GM19023 (cell line): ENCODE results near the gene SLC29A1.

Source experiments
- ATAC-seq: cut with Tn5 transposase; IDR thresholded peaks from one replicate; pipeline ENCODE4 v1.9.1; 2021; ENCODE audit warnings: mild to moderate bottlenecking, moderate library complexity; ENCODE audit not compliant: unreplicated experiment

The SLC29A1 gene

DNA sequence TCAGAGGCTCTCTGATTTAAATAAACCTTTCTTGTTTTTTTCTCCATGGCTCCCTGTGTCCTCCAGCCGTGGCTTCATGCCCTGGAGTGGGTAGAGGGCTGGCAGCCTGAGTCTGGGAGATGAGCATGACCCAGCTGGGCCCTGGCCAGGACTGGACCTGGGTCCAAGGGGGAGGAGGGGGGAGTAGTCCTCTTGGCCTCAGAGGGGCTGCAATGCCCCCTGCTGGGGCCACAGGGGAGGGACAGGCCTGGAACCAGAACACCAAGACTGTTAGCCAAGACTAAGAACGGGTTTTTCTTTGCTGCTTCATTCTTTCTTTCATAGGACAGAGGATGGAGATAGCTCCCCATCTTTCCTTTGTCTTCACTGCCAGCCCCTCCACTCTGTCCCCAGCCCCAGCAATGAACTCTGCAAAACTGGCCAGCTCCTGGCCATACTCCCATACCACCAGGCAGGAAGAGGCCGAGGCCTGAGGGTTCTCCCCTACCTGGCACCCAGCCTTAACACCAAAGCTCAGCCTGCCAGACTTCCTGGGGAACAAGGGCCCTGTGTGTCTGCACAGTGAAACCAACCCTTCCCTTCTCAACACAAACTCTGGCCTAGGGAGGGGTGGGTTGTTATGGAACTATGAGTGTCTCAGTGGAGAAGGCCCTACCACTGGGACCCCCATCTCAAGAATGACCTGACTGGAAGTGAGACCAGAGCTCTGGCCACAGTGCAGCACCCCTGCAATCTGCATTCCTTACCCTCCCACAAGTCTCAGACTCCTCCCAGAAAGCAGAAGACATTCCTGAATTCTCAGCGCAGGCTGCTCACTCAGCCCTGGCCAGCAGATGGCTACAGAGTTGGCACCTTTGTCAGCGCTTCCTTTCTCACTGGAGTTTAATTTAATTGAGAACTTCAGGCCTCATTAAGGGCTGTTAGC is 11.0 kb downstream of the SLC29A1 start:
- ATAC-seq = no peak

DNA sequence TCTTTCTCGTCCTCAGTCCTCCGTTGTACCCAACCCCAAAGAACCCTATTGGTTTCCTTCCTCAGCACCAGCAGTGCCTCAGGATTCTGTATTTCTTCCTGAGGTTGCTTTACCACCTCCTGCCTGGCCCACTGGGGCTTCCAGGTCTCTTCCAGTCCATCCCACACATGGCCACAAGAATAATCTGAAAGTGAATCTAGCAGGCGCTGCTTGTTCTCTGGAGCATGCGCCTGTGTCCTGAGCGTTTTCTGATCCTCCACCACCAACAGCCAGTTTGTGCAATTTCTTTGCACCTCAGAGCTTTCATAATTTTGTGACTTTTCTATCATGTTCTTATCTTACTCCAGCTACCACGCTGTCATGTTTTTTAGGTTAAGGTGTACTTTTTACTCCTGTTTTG is 11.9 kb downstream of the SLC29A1 start:
- ATAC-seq = no peak

DNA sequence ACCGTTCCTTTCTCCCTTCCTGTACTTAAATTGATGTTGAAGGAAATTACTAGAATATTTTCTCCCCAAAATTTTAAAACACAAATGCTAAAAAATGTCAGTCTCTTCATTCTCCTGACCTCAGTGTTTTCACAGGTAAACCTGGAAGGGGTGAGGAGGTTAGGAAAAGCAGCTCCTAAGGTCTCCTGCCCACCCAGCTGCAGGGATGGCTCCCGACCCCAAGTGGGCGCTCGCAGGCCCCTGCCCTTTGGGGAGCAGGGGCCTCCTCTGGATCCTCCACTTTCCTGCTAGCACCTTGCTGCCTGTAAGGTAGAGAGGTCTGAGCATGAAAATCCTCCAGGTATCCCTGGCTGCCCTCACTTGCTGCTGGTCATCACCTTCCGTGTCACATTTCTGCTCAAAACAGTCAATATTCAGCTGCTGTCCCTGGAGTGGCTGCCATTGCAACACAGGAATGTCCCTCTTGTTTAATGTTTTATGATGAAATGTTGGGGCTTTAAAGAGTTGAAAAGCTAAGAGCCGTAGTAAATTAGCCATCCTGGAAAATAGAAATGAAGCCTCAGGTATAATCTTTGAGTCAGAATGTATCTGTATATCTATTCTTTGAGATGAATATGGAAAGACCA is 12.6 kb downstream of the SLC29A1 start:
- no peak for ATAC-seq

DNA sequence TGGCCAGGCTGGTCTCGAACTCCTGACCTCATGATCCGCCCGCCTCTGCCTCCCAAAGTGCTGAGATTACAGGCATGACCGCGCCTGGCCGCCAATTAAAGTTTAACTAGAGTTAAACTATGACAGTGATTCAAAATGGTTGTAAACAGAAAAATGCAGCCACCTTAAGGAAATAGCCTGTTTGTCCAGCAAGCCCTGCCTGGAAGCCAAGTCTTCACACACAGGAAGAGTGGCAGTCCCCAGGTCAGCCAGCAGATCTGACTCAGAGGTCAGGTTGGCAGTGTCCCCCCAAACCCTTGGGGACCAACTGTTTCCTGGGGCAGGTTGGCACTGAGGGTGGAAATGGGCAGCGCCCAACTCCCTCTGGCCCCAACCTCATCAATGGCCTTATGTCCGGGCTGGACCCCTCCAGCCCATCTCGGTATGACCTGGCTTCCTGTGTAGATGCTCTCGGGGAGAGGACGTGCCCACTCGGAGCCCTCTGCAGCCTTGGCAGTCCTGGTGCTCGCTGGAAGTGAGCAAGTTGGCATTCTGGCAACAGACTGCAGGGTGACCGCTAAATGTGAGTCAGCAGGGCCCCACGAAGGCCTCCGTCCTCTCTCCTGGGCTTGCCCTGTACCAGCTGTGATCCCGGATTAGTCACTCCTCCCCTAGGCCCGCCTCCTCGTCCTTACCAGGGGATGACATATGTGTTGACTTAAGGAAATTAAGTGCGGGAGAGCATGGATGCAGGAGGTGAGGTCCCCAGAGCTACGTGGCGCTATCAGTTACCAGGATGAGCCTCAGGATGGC is 13.8 kb downstream of the SLC29A1 start:
- peak; percentile 72 for ATAC-seq

DNA sequence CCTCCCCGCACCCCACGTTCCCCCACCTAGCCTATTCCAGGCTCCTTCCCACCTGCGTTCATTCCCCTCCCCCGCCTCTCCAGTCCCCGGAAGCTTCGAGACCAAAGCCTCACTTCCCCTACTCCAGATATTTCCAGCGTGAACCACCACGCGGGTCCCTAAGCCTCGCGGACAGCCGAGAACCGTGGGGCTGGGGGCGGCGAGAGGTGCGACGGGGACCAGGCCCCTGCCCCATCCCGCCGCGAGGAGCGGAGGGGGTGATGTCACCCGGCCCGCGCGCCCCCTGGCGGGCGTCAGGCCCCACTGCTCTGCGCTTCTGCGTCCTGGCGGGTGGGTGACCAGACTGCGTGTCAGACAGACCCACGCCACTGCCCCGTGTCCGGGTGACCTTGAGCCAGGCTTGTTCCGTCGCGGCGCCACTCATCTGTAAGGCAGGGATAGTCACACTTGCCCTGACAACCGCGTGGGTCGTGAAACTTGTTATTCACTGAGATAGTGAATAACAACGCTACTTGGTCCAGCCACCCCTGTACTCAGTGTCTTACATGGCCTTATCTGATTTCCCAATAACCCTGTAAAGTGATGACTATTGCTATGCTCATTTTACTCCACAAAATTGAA is 14.5 kb downstream of the SLC29A1 start:
- ATAC-seq = peak; percentile 81

DNA sequence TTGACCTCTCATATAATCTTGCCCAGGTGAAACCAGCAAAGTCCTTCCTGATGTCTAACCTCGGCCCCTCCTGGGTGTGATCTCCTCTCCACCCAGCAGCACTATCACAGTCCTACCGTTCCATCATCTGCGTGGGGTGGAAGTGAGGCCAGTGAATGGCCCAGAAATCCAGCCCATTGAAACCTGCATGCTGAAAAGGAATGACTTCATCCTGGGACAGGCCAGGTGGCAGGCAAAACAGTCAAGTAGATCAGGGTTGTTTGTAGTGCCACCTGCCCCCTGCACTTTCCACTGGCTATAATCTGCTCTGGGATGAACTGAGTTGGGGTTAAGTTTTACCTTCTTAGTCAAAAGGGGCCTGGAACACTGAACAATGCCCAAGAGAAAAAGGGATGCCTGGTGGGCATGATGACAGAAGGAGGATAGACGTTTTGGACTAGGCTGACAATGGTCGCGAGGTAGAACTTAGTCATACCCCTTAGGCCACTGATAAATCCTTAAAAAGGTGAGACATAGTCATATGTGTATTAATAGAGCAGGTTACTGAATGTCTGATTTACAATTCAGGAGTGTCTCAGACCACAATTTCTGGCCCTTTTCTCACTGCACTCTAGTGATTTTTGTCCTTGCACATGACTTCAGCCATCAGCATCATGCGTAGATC is 15.4 kb downstream of the SLC29A1 start:
- no peak for ATAC-seq

DNA sequence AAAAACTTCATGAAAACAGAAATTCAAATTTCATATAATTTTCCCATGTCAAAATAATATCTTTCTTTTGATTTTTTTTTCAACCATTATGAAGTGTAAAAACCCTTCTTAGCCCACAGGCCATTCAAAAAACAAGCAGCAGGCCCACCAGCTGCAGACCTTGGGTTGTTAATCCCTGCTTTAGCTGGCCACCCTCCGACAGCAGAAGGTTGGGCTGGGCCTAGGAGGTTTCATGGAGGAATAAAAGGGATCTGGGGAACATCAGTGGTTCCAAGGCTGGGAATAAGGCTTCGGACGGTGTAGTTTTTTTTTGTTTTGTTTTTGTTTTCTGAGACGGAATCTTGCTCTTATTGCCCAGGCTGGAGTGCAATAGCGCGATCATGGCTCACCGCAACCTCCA is 19.9 kb downstream of the SLC29A1 start:
- no peak for ATAC-seq

DNA sequence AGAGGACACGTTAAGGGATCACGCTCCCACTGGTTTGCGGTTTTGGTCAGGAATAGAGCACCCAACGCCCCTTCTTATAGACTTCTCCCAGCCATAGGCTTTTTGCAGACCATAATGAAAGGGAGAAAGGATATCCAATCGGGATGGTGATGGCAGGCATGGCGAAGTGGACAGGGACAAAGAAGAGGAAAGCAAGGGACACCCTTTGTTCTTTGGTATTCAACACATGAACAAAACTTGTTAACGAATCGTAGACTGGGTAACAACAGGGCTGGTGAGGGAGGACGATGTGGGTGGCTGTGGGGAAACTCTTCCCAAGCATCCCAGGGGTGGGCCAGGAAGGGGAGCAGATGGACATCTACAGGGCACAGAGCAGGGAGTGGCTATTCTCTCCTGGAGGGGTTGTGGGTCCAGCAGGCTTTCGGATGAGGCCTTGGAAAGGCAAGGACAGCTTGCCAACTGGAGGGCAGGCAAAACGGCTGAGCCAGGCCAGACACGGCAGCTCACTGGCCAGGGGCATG is 22.1 kb downstream of the SLC29A1 start:
- no peak for ATAC-seq

DNA sequence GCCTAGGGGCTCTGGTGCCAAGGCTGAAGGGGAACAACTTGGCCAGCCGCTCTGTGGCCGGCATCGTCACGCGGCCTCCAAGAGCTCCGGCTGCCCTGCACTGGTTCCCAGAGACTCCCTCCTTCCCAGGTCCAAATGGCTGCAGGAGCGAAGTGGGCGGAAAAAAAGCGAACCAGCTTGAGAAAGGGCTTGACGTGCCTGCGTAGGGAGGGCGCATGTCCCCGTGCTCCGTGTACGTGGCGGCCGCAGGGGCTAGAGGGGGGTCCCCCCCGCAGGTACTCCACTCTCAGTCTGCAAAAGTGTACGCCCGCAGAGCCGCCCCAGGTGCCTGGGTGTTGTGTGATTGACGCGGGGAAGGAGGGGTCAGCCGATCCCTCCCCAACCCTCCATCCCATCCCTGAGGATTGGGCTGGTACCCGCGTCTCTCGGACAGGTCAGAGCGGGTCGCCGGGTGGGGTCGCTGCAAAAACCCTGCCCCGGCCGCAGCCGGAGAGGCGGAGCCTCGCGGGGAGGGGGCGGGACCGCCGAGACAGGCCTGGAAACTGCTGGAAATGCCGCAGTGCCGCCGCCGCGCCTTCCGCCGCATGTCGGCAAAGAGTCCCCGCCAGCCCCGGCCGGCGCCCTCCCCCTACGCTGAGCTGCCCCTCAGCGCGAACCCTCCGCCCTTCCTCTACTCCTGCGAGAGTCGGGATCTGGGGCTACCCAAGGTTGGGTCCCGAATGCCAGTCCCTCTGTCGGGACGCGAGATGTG is 22.7 kb downstream of the SLC29A1 start:
- peak; percentile 43 for ATAC-seq

DNA sequence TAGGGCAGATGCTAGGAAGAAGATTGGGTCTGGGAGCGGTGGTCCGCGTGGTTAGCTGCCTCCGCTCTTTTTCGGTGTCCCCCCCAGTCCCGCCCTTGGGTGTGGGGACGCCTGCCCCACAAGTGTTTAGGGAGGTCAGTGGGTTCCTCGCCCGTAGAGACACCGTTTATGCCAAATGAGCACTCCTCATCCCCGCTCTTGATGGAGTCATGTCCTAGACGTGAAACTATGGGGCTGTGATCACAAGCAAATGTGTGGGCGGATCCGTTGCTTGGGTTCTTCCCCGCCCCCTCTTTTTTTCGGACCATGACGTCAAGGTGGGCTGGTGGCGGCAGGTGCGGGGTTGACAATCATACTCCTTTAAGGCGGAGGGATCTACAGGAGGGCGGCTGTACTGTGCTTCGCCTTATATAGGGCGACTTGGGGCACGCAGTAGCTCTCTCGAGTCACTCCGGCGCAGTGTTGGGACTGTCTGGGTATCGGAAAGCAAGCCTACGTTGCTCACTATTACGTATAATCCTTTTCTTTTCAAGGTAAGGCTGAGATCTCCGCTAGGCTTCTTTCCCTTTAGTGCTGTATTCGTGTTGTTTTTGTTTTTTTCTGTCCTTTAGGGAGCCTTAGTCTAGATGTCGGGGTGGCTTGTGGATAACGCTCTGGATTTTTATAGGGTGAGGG is 23.4 kb downstream of the SLC29A1 start, which contains the start of gene HSP90AB1:
Gene HSP90AB1 (plus strand): TSS at position 439 of the 675 bp plus-strand sequence. CDS start 1,529 bp downstream, outside the sequence.
- ATAC-seq = peak; percentile 55

DNA sequence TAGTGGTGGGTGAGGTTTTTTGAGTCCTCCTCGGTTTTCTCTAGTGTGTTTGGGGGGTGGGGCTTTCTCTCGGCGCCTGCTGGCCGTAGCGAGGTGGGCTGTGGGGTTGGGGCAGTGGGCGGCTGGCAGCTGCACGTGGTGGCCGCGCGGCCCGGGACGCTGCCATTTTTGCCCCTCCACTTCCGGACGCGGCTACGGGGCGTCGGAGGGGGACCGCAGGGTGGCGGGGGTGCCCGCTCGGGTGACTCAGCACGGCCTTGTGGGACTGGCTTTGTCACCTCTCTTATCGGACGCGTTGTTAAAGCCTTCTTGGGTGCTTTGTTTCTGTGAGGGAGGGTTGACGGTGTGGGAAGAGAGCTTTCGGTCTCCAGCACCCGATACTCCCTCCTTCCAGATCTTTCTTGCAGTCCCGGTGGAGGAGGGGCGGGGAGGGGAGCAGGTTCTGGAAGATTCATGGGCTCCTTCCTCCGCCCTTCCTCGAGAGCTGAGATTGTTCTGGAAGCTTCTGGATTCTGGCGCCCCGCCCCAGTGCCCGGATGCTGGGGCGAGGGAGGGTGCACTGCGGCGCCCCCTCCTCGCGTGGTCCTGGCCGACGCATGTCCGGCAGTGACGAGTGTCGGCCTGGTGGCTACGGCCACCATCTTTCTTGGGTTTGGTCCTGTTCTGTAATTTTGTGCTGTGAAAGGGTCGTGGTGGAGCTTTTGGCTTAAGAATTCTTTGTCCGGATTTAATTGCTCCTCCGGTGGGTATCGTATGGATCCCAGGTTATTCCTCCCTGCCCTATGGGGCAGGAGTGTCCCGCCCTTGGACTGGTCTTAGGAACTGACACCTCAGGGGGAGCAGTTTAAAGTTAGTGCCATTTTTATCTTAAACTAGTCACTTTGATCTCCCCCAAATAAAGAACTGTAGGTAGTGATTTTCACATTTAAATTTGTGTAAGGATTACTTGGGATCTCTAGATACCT is 24.2 kb downstream of the SLC29A1 start:
- peak; percentile 37 for ATAC-seq

DNA sequence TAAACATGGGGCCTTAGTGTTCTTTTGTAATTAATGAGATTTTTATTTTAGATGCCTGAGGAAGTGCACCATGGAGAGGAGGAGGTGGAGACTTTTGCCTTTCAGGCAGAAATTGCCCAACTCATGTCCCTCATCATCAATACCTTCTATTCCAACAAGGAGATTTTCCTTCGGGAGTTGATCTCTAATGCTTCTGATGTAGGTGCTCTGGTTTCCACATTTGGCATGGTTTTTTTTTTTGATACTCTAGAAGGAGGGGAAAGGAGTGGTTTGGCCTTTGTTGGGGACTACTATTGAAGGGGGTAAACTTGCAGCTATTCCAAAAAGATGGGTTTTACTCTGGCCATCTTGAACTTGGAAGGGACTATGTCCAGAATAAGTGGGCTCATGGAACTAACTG is 25.2 kb downstream of the SLC29A1 start:
- ATAC-seq = no peak

DNA sequence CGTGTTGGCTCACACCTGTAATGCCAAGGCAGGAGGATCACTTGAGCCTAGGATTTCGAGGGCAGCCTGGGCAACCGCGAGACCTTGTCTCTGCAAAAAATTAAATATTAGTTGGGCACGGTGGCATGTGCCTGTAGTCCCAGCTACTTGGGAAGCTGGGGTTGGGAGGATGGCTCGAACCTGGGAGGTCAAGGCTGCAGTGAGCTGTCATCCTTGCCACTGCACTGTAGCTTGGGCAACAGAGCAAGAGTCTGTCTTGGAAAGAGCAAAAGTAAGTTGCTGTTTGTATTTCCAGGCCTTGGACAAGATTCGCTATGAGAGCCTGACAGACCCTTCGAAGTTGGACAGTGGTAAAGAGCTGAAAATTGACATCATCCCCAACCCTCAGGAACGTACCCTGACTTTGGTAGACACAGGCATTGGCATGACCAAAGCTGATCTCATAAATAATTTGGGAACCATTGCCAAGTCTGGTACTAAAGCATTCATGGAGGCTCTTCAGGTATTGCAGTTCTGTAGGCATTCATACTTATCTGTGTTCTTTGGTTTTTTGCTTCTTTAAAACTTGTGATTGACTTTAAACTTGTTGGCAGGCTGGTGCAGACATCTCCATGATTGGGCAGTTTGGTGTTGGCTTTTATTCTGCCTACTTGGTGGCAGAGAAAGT is 25.8 kb downstream of the SLC29A1 start:
- ATAC-seq = no peak

DNA sequence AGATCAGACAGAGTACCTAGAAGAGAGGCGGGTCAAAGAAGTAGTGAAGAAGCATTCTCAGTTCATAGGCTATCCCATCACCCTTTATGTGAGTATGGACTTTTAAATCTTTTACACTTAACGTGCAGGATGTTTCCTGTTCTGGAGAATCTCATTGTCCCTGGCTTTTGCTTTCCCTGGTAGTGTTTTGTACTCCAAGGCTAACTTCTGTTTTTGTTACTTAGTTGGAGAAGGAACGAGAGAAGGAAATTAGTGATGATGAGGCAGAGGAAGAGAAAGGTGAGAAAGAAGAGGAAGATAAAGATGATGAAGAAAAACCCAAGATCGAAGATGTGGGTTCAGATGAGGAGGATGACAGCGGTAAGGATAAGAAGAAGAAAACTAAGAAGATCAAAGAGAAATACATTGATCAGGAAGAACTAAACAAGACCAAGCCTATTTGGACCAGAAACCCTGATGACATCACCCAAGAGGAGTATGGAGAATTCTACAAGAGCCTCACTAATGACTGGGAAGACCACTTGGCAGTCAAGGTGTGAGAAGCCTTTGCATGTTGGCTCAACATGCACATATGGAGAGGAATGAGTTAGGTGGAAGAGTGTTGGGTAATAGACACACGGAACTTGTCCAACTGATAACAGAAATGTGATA is 26.8 kb downstream of the SLC29A1 start:
- no peak for ATAC-seq

DNA sequence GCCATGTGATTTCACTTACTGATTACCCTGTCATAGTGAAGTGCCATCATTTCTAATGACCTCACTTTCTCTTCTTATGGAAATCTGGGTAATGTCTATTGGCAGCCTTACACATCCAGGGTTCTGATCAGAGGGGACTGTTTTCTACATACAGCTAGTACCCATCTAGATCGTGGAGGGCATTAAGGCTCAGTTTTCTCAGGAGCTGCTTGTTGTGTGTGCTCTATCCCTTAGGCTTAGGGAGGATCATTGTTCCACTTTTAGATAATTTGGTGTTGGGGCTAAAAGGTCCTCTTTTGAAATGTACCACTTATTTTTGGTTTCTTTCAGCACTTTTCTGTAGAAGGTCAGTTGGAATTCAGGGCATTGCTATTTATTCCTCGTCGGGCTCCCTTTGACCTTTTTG is 27.3 kb downstream of the SLC29A1 start:
- ATAC-seq = no peak
